Renal cortical epithelial cell (primary cell): ENCODE results near the gene RNF4. TPM values are rescaled to one million over a fixed set of nuclear protein-coding genes. Genes with fewer than 3 reads are reported as not detected.

Experiments
- DNase-seq: peaks from one replicate; pipeline ENCODE4 v3.0.0-alpha.2; 2011; ENCODE audit warnings: low read depth
- total RNA-seq: library from RNA; depleted of rRNA; stranded (reverse); fragments of >200 nt; gene quantifications from 2 replicates; pipeline ENCODE4 v1.2.3, GENCODE V29; 2014

The RNF4 gene
- 74.7 and 139 TPM in 2 replicates for total RNA-seq

GRCh38 chr4:2468456-2469191 lies at the start of gene RNF4:
RNF4 (plus strand) TSS chr4:2469106; CDS start chr4:2490494, 21,388 bp downstream.
- peak; percentile 93 for DNase-seq

GRCh38 chr4:2419814-2420213 lies 49.1 kb upstream of the RNF4 start:
- DNase-seq: no peak

GRCh38 chr4:2421928-2422327 lies 47.0 kb upstream of the RNF4 start:
- DNase-seq: no peak

GRCh38 chr4:2423066-2423465 lies 45.8 kb upstream of the RNF4 start:
- no peak for DNase-seq

- DNase-seq: no peak
Measured at GRCh38 chr4:2423695-2424094, 45.2 kb upstream of the RNF4 start.

- no peak for DNase-seq
Measured at GRCh38 chr4:2424581-2424980, 44.3 kb upstream of the RNF4 start.

- DNase-seq: no peak
Measured at GRCh38 chr4:2425386-2426068, 43.4 kb upstream of the RNF4 start.

GRCh38 chr4:2426069-2426397 lies 42.9 kb upstream of the RNF4 start:
- no peak for DNase-seq

GRCh38 chr4:2426711-2427275 lies 42.1 kb upstream of the RNF4 start:
- no peak for DNase-seq

GRCh38 chr4:2427383-2428334 lies 41.2 kb upstream of the RNF4 start:
- DNase-seq: no peak

GRCh38 chr4:2428496-2429213 lies 40.3 kb upstream of the RNF4 start:
- no peak for DNase-seq

- DNase-seq: peak; percentile 29
Measured at GRCh38 chr4:2429945-2430757, 38.8 kb upstream of the RNF4 start.

- no peak for DNase-seq
Measured at GRCh38 chr4:2432004-2432403, 36.9 kb upstream of the RNF4 start.

- DNase-seq: peak; percentile 72
Measured at GRCh38 chr4:2432991-2433530, 35.8 kb upstream of the RNF4 start.

- no peak for DNase-seq
Measured at GRCh38 chr4:2433609-2434350, 35.1 kb upstream of the RNF4 start.

GRCh38 chr4:2434420-2434819 lies 34.5 kb upstream of the RNF4 start:
- DNase-seq: no peak

GRCh38 chr4:2436301-2436700 lies 32.6 kb upstream of the RNF4 start:
- DNase-seq: no peak

- no peak for DNase-seq
Measured at GRCh38 chr4:2436761-2437474, 32.0 kb upstream of the RNF4 start.
